Activated T-cell treated with anti-CD3 and anti-CD28 coated beads for 1 hour (primary cell): ENCODE measurements around the gene ACVR2B.

Experiments
- DNase-seq: peaks from one replicate; pipeline ENCODE4 v3.0.0-alpha.2; 2020; ENCODE audit warnings: low read depth

The ACVR2B gene

GRCh38 chr3:38458796-38459498 is 5.3 kb downstream of the ACVR2B start:
- DNase-seq, result no peak

GRCh38 chr3:38459499-38460048 is 5.9 kb downstream of the ACVR2B start:
- DNase-seq, result no peak

GRCh38 chr3:38460377-38461270 is 6.9 kb downstream of the ACVR2B start:
- DNase-seq, result no peak

- no peak for DNase-seq
Observed at GRCh38 chr3:38465588-38466154, 12.0 kb downstream of the ACVR2B start.

- DNase-seq, result no peak
Observed at GRCh38 chr3:38468765-38469164, 15.1 kb downstream of the ACVR2B start.

- no peak for DNase-seq
Observed at GRCh38 chr3:38469852-38470251, 16.2 kb downstream of the ACVR2B start.

- no peak for DNase-seq
Observed at GRCh38 chr3:38471260-38471857, 17.7 kb downstream of the ACVR2B start.

GRCh38 chr3:38472342-38472741 is 18.7 kb downstream of the ACVR2B start:
- no peak for DNase-seq

GRCh38 chr3:38473229-38473628 is 19.5 kb downstream of the ACVR2B start:
- no peak for DNase-seq

- DNase-seq, result no peak
Observed at GRCh38 chr3:38474928-38475605, 21.4 kb downstream of the ACVR2B start.

GRCh38 chr3:38475716-38476115 is 22.0 kb downstream of the ACVR2B start:
- no peak for DNase-seq

- no peak for DNase-seq
Observed at GRCh38 chr3:38476157-38476756, 22.6 kb downstream of the ACVR2B start.

GRCh38 chr3:38477057-38477820 is 23.5 kb downstream of the ACVR2B start:
- no peak for DNase-seq

GRCh38 chr3:38477839-38478450 is 24.3 kb downstream of the ACVR2B start:
- no peak for DNase-seq

GRCh38 chr3:38478901-38479300 is 25.2 kb downstream of the ACVR2B start:
- DNase-seq, result no peak

- DNase-seq, result peak; percentile 15
Observed at GRCh38 chr3:38479431-38480092, 25.9 kb downstream of the ACVR2B start.

- no peak for DNase-seq
Observed at GRCh38 chr3:38480093-38480445, 26.4 kb downstream of the ACVR2B start.

GRCh38 chr3:38480930-38481329 is 27.2 kb downstream of the ACVR2B start:
- no peak for DNase-seq

- no peak for DNase-seq
Observed at GRCh38 chr3:38482951-38483350, 29.3 kb downstream of the ACVR2B start.

GRCh38 chr3:38487323-38487722 is 33.6 kb downstream of the ACVR2B start:
- no peak for DNase-seq
